NOMO-1 treated with DMSO at 0.1 percent for 48 hours (cell line): ENCODE data around the gene NF2.

ENCODE experiments used
- DNase-seq: peaks from one replicate; lab custom pipeline; 2025; ENCODE audit not compliant: unreplicated experiment; lab: John Stamatoyannopoulos, UW

NF2 gene

GRCh38 chr22:29718949-29719898 lies 115.8 kb downstream of the NF2 start:
- no peak for DNase-seq

- DNase-seq = no peak
Measured at GRCh38 chr22:29719899-29720645, 116.6 kb downstream of the NF2 start, which contains the start of gene CABP7. TSS of gene CABP7 (plus strand) at chr22:29720003. CDS start at chr22:29720425, 422 bp downstream.

- no peak for DNase-seq
Measured at GRCh38 chr22:29720811-29721323, 117.4 kb downstream of the NF2 start.

DNA sequence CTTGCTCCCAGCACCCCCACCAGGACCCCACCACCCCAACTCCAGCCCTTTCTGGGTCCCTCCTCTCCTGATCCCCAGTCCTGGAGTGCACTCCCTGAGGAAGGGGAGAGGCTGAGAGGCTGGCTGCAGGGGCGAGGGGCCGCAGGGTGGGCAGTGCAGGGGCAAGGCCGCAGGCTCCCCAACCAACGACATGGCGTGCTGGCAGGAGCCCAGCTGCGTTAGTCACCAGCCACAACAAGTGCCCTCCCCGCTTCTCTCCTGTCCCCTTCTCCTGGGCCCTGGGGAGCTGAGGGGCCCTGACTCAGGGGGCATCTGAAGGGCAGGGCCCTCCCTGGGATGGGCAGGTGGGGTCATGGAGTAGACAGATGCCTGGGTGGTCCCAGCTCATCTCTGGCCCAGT lies 118.7 kb downstream of the NF2 start:
- DNase-seq = no peak

GRCh38 chr22:29722587-29722986 lies 119.2 kb downstream of the NF2 start:
- DNase-seq = no peak

GRCh38 chr22:29723766-29724165 lies 120.3 kb downstream of the NF2 start:
- DNase-seq = no peak

- DNase-seq = no peak
Measured at GRCh38 chr22:29724843-29725242, 121.4 kb downstream of the NF2 start.

DNA sequence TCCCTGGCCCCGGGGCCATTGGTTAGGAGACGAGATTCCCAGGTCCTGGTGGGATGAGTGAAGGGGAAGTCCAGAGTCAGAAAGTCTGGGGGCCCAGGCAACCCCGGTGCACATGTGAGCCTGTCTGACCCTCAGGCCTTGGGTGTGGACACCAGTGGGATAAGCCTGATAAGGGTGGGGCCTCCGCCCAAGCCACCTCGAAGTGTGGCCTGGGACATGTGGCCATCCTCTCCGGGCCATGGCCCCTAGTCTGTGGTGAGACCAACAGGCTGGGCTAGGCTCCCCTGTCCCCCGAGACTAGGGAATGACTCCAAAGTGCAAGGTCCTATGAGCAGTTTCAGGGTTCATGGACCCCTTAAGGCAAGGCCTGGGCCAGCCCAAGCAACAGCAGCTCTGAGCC lies 122.7 kb downstream of the NF2 start:
- no peak for DNase-seq

DNA sequence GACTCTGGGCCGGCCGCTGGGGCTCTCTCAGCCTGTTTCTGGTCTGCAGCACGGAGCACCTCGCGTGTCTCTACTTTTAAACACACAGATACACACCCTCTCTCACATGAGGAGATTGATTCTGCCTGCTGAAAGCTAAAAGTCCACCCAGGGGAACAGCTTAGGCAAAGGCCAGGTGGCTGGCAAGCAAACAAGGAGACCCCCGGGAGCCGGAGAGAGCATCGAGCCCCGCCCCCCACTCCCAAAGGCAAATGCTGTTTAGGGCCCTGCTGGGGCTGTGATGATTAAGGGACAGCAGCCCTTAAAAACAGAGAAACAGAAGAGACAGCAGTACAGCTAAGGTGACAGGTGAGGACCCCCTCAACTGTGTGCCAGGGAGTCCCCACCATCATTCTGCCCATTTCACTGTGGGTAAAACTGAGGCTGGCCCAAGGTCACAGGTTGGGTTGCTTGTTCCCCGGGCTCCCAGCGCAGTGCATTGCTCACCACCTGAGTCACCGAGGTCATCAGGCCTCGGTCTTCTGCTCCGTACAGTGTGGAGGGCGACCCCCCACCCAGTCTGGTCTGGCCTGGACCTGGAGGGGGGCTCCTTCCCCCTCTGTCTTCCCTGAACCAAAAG lies 123.2 kb downstream of the NF2 start:
- no peak for DNase-seq

- DNase-seq = peak; percentile 8
Measured at GRCh38 chr22:29727131-29727523, 123.7 kb downstream of the NF2 start.

DNA sequence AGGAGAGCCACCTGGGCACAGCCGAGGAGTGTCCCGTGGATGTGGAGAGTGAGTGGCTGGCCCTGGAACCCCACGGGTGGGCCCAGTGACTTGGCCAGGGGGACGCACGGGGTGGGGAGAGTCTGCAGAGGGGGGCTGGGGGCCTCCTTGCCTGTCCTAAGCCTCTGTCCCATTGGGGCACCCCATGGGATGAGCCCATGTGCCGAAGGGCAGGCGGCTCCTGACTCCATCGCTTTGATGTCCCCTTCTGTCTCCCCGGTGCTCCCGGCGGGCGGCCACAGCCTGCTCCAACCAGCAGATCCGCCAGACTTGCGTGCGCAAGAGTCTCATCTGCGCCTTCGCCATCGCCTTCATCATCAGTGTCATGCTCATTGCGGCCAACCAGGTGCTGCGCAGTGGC lies 125.7 kb downstream of the NF2 start:
- no peak for DNase-seq

DNA sequence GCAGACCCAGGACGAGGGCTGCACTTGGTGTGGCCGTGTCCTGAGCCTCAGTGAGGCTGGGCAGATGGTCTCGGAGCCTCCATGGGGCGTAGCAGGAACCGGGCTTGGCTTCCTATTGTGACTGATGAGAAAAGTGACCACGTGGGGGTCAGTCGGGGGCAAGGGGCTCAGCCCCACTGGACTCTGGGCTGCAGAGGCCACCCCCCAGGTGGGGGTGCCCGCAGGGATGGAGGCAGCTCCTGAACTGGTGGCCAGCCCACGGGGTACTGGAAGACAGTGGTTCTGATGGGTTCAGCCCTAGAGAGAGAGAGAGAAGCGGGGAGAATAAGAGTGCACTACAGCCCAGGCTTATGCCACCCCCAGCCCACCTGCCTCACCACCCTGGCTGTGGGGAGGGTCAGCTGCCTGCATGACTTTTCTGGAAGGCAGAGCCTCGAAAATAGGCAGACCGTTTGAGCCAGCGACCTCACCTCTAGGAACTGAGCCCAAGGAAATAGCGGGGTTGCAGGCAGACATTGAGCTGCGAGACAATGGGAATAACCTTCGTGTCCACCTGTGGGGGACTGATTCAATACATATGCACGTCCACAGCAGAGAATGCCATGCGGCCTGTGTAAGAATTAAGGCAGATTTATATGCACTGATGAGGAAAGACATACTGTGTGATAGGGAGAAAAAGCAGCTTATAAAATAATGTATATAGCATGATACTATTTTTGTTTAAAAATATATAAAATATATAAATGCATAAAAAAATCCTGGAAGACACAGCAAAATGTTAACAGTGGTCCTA lies 127.8 kb downstream of the NF2 start:
- DNase-seq = no peak

- DNase-seq = no peak
Measured at GRCh38 chr22:29732883-29733282, 129.4 kb downstream of the NF2 start.

GRCh38 chr22:29733362-29734201 lies 130.1 kb downstream of the NF2 start:
- peak; percentile 80 for DNase-seq

GRCh38 chr22:29734406-29734805 lies 131.0 kb downstream of the NF2 start:
- no peak for DNase-seq

DNA sequence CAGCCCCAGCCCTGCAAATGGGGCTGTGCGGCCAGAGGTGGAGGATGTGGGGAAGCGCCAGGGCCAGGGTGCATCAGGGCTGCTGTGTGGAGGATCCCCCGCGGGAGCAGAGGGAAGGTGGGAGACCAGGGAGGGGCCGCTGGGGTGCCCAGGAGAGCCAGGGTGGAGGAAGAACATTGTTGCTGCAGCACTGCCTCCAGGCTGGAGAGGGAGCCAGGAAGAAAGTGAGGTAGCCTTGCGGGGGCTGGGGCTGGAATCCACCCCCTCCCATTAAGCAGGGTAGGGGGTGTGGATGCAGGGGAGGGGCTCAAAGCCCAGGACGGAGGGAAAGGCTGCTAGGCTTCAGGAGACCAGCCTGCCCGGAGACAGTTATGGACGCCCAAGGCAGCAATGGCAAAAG lies 131.4 kb downstream of the NF2 start:
- no peak for DNase-seq

- no peak for DNase-seq
Measured at GRCh38 chr22:29735416-29735815, 132.0 kb downstream of the NF2 start.

DNA sequence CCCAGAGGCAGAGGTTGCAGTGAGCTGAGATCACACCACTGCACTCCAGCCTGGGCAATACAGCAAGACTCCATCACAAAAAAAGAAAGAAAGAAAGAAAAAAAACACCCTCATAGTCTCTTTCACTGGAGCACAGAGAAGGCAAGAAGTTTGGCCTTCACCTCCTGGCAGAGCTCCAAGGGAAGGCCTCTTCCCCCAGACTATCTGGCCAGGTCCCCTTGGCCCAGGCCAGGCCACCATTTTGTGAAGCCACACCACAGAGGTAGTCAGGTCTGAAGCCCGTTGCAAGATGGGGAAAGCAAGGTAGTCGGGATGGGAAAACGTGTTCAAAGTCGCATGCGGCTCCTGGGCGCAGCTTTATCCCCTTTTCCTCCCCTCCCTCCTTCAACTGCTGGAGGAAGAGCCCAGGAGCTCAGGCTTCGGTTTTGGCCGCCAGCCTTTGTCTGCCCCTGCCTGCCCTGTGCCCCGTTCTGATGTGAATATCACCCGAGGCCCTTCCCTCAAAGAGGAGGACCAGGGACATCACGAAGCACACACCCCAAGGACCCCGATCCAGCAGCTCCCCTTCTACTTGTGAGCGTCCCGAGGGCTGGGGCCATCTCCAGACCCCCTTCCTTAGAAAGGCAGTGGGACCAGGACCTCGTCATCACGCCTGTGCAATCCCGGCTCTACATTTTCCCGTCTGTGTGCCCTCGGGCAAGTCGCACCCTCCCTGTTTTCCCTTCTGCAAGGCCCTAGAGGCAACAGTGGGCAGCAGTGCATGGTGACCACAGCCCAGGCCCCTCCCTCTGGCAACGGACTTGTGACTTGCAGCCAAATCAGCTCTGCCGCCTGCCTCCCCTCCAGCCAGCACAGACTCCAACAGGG lies 134.1 kb downstream of the NF2 start:
- DNase-seq = no peak
